ENCODE measurements around the gene SEC31B.

DNA sequence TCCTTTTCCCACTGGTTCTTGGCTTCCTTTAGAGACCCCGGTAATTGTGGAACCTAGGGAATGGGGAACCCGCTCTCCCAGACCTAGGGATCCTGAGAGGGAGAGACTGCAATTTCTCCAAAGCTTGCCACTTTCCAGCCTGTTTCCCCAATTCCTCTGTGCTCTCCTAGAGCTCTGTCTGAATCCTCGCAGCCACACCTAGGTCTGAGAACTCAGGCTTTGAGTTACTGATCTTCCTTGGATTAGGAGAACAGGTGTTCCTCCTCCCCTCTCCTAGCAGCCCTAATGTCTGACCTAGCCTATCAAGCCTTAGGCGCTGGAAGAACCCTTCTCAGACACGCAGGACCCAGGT is 36.9 kb downstream of the SEC31B start:
- TF ChIP-seq, protein P1, sequence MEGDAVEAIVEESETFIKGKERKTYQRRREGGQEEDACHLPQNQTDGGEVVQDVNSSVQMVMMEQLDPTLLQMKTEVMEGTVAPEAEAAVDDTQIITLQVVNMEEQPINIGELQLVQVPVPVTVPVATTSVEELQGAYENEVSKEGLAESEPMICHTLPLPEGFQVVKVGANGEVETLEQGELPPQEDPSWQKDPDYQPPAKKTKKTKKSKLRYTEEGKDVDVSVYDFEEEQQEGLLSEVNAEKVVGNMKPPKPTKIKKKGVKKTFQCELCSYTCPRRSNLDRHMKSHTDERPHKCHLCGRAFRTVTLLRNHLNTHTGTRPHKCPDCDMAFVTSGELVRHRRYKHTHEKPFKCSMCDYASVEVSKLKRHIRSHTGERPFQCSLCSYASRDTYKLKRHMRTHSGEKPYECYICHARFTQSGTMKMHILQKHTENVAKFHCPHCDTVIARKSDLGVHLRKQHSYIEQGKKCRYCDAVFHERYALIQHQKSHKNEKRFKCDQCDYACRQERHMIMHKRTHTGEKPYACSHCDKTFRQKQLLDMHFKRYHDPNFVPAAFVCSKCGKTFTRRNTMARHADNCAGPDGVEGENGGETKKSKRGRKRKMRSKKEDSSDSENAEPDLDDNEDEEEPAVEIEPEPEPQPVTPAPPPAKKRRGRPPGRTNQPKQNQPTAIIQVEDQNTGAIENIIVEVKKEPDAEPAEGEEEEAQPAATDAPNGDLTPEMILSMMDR (conservative IDR thresholded peaks at IDR 0.05; ENCODE audit: low read depth in 2 of 2) = no peak
- TF ChIP-seq REST (IDR thresholded peaks at IDR 0.05; ENCODE audit: unreplicated experiment) (no peak), POLR2AphosphoS5 (IDR thresholded peaks at IDR 0.05; ENCODE audit: low read depth) (no peak), EZH2phosphoT487 (IDR thresholded peaks at IDR 0.05; ENCODE audit: unreplicated experiment) (no peak), NANOG (IDR thresholded peaks at IDR 0.05; ENCODE audit: borderline replicate concordance) (no peak), EZH2 (IDR thresholded peaks at IDR 0.05; ENCODE audit: low read depth, unreplicated experiment) (no peak), JUNB (IDR thresholded peaks at IDR 0.05; ENCODE audit: unreplicated experiment) (no peak), CREB1 (CRISPR knock-in tag; IDR thresholded peaks at IDR 0.05; ENCODE audit: low read depth) (no peak), ZNF331 (CRISPR knock-in tag; IDR thresholded peaks at IDR 0.05; ENCODE audit: low read depth) (no peak), STAT1 (IDR thresholded peaks at IDR 0.05; ENCODE audit: unreplicated experiment) (no peak)
- TF ChIP-seq, protein P2, sequence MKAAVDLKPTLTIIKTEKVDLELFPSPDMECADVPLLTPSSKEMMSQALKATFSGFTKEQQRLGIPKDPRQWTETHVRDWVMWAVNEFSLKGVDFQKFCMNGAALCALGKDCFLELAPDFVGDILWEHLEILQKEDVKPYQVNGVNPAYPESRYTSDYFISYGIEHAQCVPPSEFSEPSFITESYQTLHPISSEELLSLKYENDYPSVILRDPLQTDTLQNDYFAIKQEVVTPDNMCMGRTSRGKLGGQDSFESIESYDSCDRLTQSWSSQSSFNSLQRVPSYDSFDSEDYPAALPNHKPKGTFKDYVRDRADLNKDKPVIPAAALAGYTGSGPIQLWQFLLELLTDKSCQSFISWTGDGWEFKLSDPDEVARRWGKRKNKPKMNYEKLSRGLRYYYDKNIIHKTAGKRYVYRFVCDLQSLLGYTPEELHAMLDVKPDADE (IDR thresholded peaks at IDR 0.05) = no peak
